ENCODE data around the gene RPLP2.

RPLP2 gene

GRCh38 chr11:774873-775592 lies 34.7 kb upstream of the RPLP2 start:
- no peak for DNase-seq

- no peak for DNase-seq
These were observed 33.6 kb upstream of the RPLP2 start for GRCh38 chr11:776263-776560.

GRCh38 chr11:776561-777287 lies 33.0 kb upstream of the RPLP2 start:
- DNase-seq, result no peak

- peak; percentile 92 for DNase-seq
These were observed 32.2 kb upstream of the RPLP2 start, which contains the start of gene GATD1 for GRCh38 chr11:777288-778255. Gene GATD1 (minus strand): TSS chr11:777487. CDS start chr11:777462, 25 bp downstream.

GRCh38 chr11:778976-779954 lies 30.5 kb upstream of the RPLP2 start:
- DNase-seq, result no peak

- no peak for DNase-seq
These were observed 29.7 kb upstream of the RPLP2 start for GRCh38 chr11:779955-780532.

GRCh38 chr11:782264-783174 lies 27.2 kb upstream of the RPLP2 start:
- DNase-seq, result no peak

- DNase-seq, result peak; percentile 26
These were observed 26.2 kb upstream of the RPLP2 start for GRCh38 chr11:783581-784015.

GRCh38 chr11:786235-787083 lies 23.3 kb upstream of the RPLP2 start:
- DNase-seq, result no peak

GRCh38 chr11:787084-787675 lies 22.6 kb upstream of the RPLP2 start:
- DNase-seq, result no peak

GRCh38 chr11:788009-788640 lies 21.6 kb upstream of the RPLP2 start:
- DNase-seq, result no peak

- DNase-seq, result no peak
These were observed 20.5 kb upstream of the RPLP2 start for GRCh38 chr11:788953-789940.

- DNase-seq, result peak; percentile 50
These were observed 19.8 kb upstream of the RPLP2 start, which contains the start of gene CEND1 for GRCh38 chr11:789943-790342. Gene CEND1 (minus strand): TSS chr11:790090. CDS start chr11:788576, 1,514 bp downstream.

- DNase-seq, result no peak
These were observed 18.8 kb upstream of the RPLP2 start for GRCh38 chr11:790721-791564.

GRCh38 chr11:791658-792534 lies 17.9 kb upstream of the RPLP2 start:
- DNase-seq, result no peak

Data from CD4-positive, alpha-beta T cell treated with Interleukin-21 for 1 hour (primary cell).